ENCODE measurements around the gene C2CD2L.
"Not testable (repeated sequence)": the region's sequence is repeated elsewhere in the genome, so short reads cannot be mapped to it uniquely, and the experiment has no call there.

The C2CD2L gene

GRCh38 chr11:119093942-119094815 lies 13.0 kb upstream of the C2CD2L start:
- no peak for DNase-seq

- peak; percentile 63 for DNase-seq
These were observed 12.4 kb upstream of the C2CD2L start for GRCh38 chr11:119094816-119095065.

GRCh38 chr11:119095066-119095880 lies 11.9 kb upstream of the C2CD2L start:
- DNase-seq = peak; percentile 99

- no peak for DNase-seq
These were observed 7.4 kb upstream of the C2CD2L start for GRCh38 chr11:119099711-119100110.

GRCh38 chr11:119100246-119100970 lies 6.7 kb upstream of the C2CD2L start:
- peak; percentile 55 for DNase-seq

- DNase-seq = no peak
These were observed 6.0 kb upstream of the C2CD2L start for GRCh38 chr11:119100994-119101758.

GRCh38 chr11:119101759-119102423 lies 5.3 kb upstream of the C2CD2L start, which contains the start of gene DPAGT1:
DPAGT1 (minus strand) TSS chr11:119101853; CDS start chr11:119101655, 198 bp downstream.
- DNase-seq = peak; percentile 97

- not testable (repeated sequence) for DNase-seq
These were observed 3.9 kb upstream of the C2CD2L start for GRCh38 chr11:119103161-119103664.

GRCh38 chr11:119103793-119104192 lies 3.4 kb upstream of the C2CD2L start:
- DNase-seq = no peak

- no peak for DNase-seq
These were observed 498 bp downstream of the C2CD2L start for GRCh38 chr11:119107538-119108145.

GRCh38 chr11:119108146-119108856 lies 1.2 kb downstream of the C2CD2L start:
- DNase-seq = no peak

- DNase-seq = no peak
These were observed 1.7 kb downstream of the C2CD2L start for GRCh38 chr11:119108857-119109221.

GRCh38 chr11:119109843-119110242 lies 2.7 kb downstream of the C2CD2L start:
- no peak for DNase-seq

- DNase-seq = no peak
These were observed 3.3 kb downstream of the C2CD2L start for GRCh38 chr11:119110439-119110838.

GRCh38 chr11:119111361-119111925 lies 4.3 kb downstream of the C2CD2L start:
- no peak for DNase-seq

- no peak for DNase-seq
These were observed 5.3 kb downstream of the C2CD2L start for GRCh38 chr11:119112314-119113020.

GRCh38 chr11:119113716-119114115 lies 6.6 kb downstream of the C2CD2L start:
- DNase-seq = no peak

GRCh38 chr11:119114351-119114750 lies 7.2 kb downstream of the C2CD2L start:
- DNase-seq = no peak

GRCh38 chr11:119115484-119116234 lies 8.5 kb downstream of the C2CD2L start:
- no peak for DNase-seq

Data from NCI-H446 treated with DMSO at 0.1 percent for 48 hours (cell line).